Small intestine (tissue), 7 donors: Measurements from ENCODE around the gene ARHGEF28. TPM values are rescaled to one million over a fixed set of nuclear protein-coding genes. Genes with fewer than 3 reads are reported as not detected.

ENCODE experiments used
- DNase-seq, 2 donors: peaks; one replicate each; pipeline versions ENCODE4 v3.0.0 to v3.0.0-alpha.2; 2013
- FAIRE-seq: peaks from 2 replicates; lab custom pipeline; 2012; peaks lifted over from hg19 to GRCh38; lab: Jason Lieb, UNC
- H3K27ac ChIP-seq, 3 donors: one replicate each; pipeline ENCODE4 v1.5.1; 2013; ENCODE audit warnings: low read length in 2 of 3, mild to moderate bottlenecking in 2 of 3, control low read depth in 1 of 3, inconsistent platforms in 1 of 3, low read depth in 1 of 3, moderate library complexity in 1 of 3
- H3K27me3 ChIP-seq, 3 donors: one replicate each; pipeline ENCODE4 v1.6.1; 2013; ENCODE audit warnings: low read length in 3 of 3, inconsistent platforms in 1 of 3; ENCODE audit not compliant: control insufficient read depth in 3 of 3, insufficient read depth in 3 of 3
- H3K36me3 ChIP-seq, 3 donors: one replicate each; pipeline ENCODE4 v1.6.1; 2013; ENCODE audit warnings: low read length in 3 of 3, inconsistent platforms in 1 of 3, low read depth in 1 of 3, mild to moderate bottlenecking in 1 of 3, moderate library complexity in 1 of 3; ENCODE audit not compliant: control insufficient read depth in 3 of 3, insufficient read depth in 2 of 3
- H3K4me1 ChIP-seq, 3 donors: one replicate each; pipeline ENCODE4 v1.6.1; 2013; ENCODE audit warnings: low read length in 2 of 3, inconsistent platforms in 1 of 3, low read depth in 1 of 3, mild to moderate bottlenecking in 1 of 3, moderate library complexity in 1 of 3; ENCODE audit not compliant: control insufficient read depth in 3 of 3, insufficient read depth in 2 of 3
- H3K4me3 ChIP-seq, 3 donors: one replicate each; pipeline ENCODE4 v1.5.1; 2013; ENCODE audit warnings: low read length in 3 of 3, control low read depth in 1 of 3, inconsistent platforms in 1 of 3, low read depth in 1 of 3, mild to moderate bottlenecking in 1 of 3, moderate library complexity in 1 of 3
- H3K9me3 ChIP-seq, 2 donors: one replicate each; pipeline ENCODE4 v1.6.1; 2013; ENCODE audit warnings: low read depth in 1 of 2, low read length in 1 of 2; ENCODE audit not compliant: control insufficient read depth in 2 of 2, insufficient read depth in 1 of 2
- WGBS, 3 donors: extraction: QIAGEN DNeasy Blood & Tissue Kit; methylation state at CpG; one replicate each; pipeline ENCODE4 v1.1.7; 2013; 5-methylcytosine and 5-hydroxymethylcytosine counted together
- polyA plus RNA-seq, 4 donors: library from polyadenylated mRNA; stranded (reverse) in 3 of 4; unstranded in 1 of 4; fragments of 200-250 nt in 3 of 4; fragments of 120-200 nt in 1 of 4; gene quantifications; one replicate each; pipeline versions ENCODE4 v1.2.1 to v1.2.3, GENCODE V29; 2013
- donor health status: healthy with polysubstance abuse.
- donor health status: control.
- donor health status: control.
- donor health status: Bipolar disorder and iron deficiency.
- donor health status: healthy.

The ARHGEF28 gene
- polyA plus RNA-seq, 4 donors, result 1.1 to 16.5 (median 2.7) TPM

GRCh38 chr5:73856997-73857396, 231.0 kb downstream of the ARHGEF28 start:
- Histone ChIP-seq H3K36me3 (peaks cover 0 to 9% (median 2%) of the 10 kb centered on the region in 3 donors), H3K9me3 (no peaks in the 10 kb centered on the region), H3K27me3 (peaks cover 0 to 1% (median 0%) of the 10 kb centered on the region in 3 donors), H3K4me1 (no peaks in the 10 kb centered on the region), H3K27ac (no peak overlapping the region), H3K4me3 (no peak overlapping the region)
- WGBS, 3 donors, result 54 to 76% (median 67%) methylated on average over 5 of the region's 5 CpGs
- DNase-seq (no peak), FAIRE-seq (no peak)

GRCh38 chr5:73857446-73857845, 231.4 kb downstream of the ARHGEF28 start:
- Histone ChIP-seq H3K36me3 (peaks cover 0 to 9% (median 2%) of the 10 kb centered on the region in 3 donors), H3K4me1 (no peaks in the 10 kb centered on the region), H3K4me3 (no peak overlapping the region), H3K9me3 (no peaks in the 10 kb centered on the region), H3K27me3 (peaks cover 0 to 1% (median 0%) of the 10 kb centered on the region in 3 donors), H3K27ac (no peak overlapping the region)
- FAIRE-seq (no peak), DNase-seq (no peak)
- WGBS, 3 donors, result 75 to 79% (median 77%) methylated on average over 3 of the region's 3 CpGs

- FAIRE-seq (no peak), DNase-seq (no peak)
- WGBS, 3 donors, result 73 to 83% (median 80%) methylated on average over 4 of the region's 4 CpGs
- Histone ChIP-seq H3K27ac (no peak overlapping the region), H3K4me1 (no peaks in the 10 kb centered on the region), H3K4me3 (no peak overlapping the region), H3K27me3 (peaks cover 0 to 1% (median 0%) of the 10 kb centered on the region in 3 donors), H3K9me3 (no peaks in the 10 kb centered on the region), H3K36me3 (peaks cover 0 to 9% (median 2%) of the 10 kb centered on the region in 3 donors)
Observed at GRCh38 chr5:73858054-73858453, 232.1 kb downstream of the ARHGEF28 start.

GRCh38 chr5:73858776-73859175, 232.8 kb downstream of the ARHGEF28 start:
- Histone ChIP-seq H3K4me1 (no peaks in the 10 kb centered on the region), H3K36me3 (peaks cover 0 to 9% (median 2%) of the 10 kb centered on the region in 3 donors), H3K27ac (no peak overlapping the region), H3K4me3 (no peak overlapping the region), H3K27me3 (peaks cover 0 to 1% (median 0%) of the 10 kb centered on the region in 3 donors), H3K9me3 (no peaks in the 10 kb centered on the region)
- no peak for FAIRE-seq
- no peak for DNase-seq
- 85 to 97% (median 86%) methylated on average over 3 of the region's 3 CpGs for WGBS, 3 donors

GRCh38 chr5:73859696-73860095, 233.7 kb downstream of the ARHGEF28 start:
- FAIRE-seq (no peak), DNase-seq (no peak)
- Histone ChIP-seq H3K27me3 (no peaks in the 10 kb centered on the region), H3K4me3 (no peak overlapping the region), H3K9me3 (no peaks in the 10 kb centered on the region), H3K27ac (no peak overlapping the region), H3K4me1 (no peaks in the 10 kb centered on the region), H3K36me3 (peaks cover 0 to 9% (median 2%) of the 10 kb centered on the region in 3 donors)
- WGBS, 3 donors, result 73 to 82% (median 81%) methylated on average over 5 of the region's 5 CpGs

- Histone ChIP-seq H3K9me3 (no peaks in the 10 kb centered on the region), H3K36me3 (peaks cover 0 to 9% (median 2%) of the 10 kb centered on the region in 3 donors), H3K27me3 (no peaks in the 10 kb centered on the region), H3K27ac (no peak overlapping the region), H3K4me1 (no peaks in the 10 kb centered on the region), H3K4me3 (no peak overlapping the region)
- WGBS, 3 donors, result 77 to 87% (median 80%) methylated on average over 4 of the region's 4 CpGs
- FAIRE-seq (no peak), DNase-seq (no peak)
Observed at GRCh38 chr5:73861313-73861988, 235.5 kb downstream of the ARHGEF28 start.

- Histone ChIP-seq H3K27me3 (no peaks in the 10 kb centered on the region), H3K4me1 (no peaks in the 10 kb centered on the region), H3K9me3 (no peaks in the 10 kb centered on the region), H3K27ac (no peak overlapping the region), H3K4me3 (no peak overlapping the region), H3K36me3 (peaks cover 0 to 10% (median 2%) of the 10 kb centered on the region in 3 donors)
- FAIRE-seq, result no peak
- no peak for DNase-seq
Observed at GRCh38 chr5:73862796-73863195, 236.8 kb downstream of the ARHGEF28 start.

GRCh38 chr5:73863876-73864275, 237.9 kb downstream of the ARHGEF28 start:
- Histone ChIP-seq H3K27me3 (no peaks in the 10 kb centered on the region), H3K27ac (no peak overlapping the region), H3K9me3 (no peaks in the 10 kb centered on the region), H3K4me3 (no peak overlapping the region), H3K4me1 (no peaks in the 10 kb centered on the region), H3K36me3 (peaks cover 0 to 14% (median 0%) of the 10 kb centered on the region in 3 donors)
- FAIRE-seq (no peak), DNase-seq (no peak)
- WGBS, 3 donors, result 88 to 97% (median 94%) methylated on average over 3 of the region's 3 CpGs
